Measurements from ENCODE around the gene MACROD2.
"Not testable (repeated sequence)": the region's sequence is repeated elsewhere in the genome, so short reads cannot be mapped to it uniquely, and the experiment has no call there.

MACROD2 gene

DNA sequence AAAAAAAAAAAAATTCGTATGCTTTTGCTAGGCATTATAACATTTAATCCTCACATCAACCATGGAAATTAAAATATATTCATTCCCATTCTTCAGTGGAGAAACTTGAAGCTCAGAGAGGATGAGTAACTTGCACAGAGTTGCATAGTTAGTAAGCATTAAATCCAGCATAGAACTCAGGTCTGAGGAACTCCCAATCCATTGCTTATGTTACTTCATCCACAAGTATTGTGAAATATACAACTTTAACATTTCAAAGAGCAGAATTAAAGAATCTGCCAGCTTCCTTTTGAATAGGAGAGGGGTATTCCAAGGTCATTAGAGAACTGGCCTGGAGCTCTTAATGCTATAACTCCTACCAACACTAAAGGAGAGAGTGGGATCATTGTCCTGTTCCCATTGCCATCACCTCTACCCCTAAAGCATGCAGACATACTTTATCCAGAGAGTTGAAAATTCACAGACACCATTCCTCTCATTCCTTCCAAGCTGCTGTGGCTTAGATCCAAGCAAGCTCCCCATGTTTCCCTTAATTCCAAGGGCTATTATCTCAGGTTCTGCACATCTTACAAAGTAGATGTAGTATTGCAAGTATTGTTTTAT, 250.2 kb downstream of the MACROD2 start:
- in situ Hi-C loops (cut with HindIII; ENCODE audit: low sequenced_read_pairs) = no loop called here

DNA sequence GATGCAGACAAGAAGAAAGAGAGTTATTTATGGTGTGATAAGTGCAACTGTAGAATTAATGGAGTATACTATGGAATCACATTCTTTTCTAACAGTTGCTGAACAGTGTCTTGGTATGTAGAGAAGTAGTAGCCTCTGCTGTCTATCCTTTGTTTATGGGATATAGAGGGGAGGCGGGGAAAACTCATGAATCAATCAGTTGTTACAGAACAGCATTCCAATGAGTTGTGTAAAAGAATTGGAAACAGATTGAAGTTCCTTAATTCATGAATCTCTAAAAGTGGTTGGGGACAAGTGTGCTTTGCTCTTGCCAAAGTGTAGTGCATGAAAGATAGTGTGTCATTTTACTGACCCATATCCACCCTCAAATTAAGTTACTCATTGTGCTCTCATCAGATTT, 264.4 kb downstream of the MACROD2 start:
- in situ Hi-C loops (cut with HindIII; ENCODE audit: low sequenced_read_pairs) = no loop called here

DNA sequence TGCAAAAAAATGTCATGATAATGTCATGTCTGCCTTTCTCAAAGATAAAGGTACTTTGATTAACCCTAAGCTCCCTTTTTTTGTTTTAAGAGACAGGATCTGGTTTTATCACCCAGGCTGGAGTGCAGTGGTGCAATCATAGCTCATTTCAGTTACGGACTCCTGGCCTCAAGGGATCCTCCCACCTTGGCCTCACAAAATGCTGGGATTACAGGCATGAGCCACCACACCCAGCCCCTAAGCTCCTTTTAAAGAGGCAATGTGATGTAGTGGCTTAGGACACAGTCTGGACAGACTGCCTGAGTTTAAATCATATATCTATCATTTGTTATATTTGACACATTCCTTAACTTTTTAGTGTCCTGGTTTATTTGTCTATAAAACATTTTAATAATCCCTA, 265.1 kb downstream of the MACROD2 start:
- in situ Hi-C loops (cut with HindIII; ENCODE audit: low sequenced_read_pairs) = no loop called here

DNA sequence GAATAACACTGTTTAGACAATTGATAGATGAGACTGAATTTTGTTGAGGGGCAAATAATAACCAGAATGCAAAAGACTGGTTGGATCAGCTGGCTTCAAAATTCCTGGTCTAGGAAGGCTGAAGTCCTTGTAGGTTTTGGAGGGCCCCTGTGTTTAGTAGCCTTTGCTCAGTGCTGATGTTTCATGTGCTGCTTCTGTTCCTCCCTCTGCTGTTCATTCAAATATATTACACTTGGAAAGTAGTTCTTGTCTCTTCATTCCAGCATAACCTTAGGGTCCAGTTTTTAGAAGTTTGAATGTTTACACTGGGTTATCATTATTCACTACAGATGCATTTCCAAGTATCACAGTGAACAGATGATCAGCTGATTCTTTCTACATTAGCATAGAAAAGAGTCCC, 269.6 kb downstream of the MACROD2 start:
- in situ Hi-C loops (cut with HindIII; ENCODE audit: low sequenced_read_pairs) = no loop called here

DNA sequence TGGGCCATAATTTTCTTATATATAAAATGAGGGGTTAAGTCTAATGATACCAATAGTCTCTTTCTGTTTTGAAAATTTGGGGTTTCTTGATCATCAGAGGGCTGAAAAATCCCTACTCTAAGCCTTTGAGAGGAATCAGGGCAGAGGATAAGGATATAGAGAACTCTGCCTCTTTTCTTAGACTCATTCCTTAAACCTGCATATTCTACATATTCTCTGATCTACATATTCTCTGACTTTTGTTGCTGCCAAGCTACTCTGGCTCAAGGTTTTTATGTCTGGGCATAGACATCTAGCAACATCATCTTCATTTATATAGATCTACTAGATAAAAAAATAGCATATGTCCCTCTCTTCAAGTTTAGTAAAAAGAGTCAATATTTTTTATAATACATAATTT, 270.9 kb downstream of the MACROD2 start:
- in situ Hi-C loops (cut with HindIII; ENCODE audit: low sequenced_read_pairs) = no loop called here

DNA sequence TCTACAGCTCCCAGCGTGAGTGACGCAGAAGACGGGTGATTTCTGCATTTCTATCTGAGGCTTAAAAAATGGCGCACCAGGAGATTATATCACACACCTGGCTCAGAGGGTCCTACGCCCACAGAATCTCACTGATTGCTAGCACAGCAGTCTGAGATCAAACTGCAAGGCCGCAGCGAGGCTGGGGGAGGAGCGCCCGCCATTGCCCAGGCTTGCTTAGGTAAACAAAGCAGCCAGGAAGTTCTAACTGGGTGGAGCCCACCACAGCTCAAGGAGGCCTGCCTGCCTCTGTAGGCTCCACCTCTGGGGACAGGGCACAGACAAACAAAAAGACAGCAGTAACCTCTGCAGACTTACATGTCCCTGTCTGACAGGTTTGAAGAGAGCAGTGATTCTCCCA, 275.4 kb downstream of the MACROD2 start:
- in situ Hi-C loops (cut with HindIII; ENCODE audit: low sequenced_read_pairs) = not testable (repeated sequence)

DNA sequence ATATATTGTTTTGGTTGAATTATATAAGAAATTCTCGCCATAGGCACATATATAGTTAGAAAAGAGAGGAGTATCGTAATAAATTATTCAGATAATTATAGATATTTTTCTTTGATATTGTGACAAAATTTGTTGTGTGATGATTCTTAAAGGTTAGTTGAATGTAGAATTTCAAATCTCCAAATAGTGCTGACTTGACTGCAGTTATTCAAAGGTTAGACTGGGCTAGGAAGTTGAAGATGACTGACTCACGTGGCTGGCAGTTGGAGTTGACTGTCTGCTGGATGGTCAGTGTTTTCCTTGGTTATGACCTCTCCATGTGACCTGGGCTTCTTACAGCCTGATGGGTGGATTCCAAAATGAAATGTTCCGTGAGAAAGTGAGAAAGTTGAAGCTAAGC, 286.8 kb downstream of the MACROD2 start:
- in situ Hi-C loops (cut with HindIII; ENCODE audit: low sequenced_read_pairs) = no loop called here

DNA sequence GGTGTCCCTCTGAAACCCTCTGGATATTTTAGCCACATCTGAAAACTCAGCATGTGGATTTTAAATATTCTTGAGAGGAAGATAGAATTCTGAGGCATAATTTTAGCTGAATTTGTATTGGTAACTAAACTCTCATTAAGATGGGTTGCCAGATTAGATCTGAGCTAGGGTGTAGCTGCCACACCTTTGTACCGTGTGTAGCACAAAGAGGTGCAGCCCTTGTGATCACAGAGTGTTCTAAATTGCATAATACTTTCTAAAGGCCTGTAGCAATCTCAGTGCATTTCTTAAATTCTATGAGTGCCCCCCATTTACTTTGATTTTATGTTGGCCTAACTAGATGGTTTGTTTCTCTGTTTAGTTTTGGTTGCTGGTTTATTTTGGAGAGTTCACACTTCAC, 289.1 kb downstream of the MACROD2 start:
- in situ Hi-C loops (cut with HindIII; ENCODE audit: low sequenced_read_pairs) = no loop called here

DNA sequence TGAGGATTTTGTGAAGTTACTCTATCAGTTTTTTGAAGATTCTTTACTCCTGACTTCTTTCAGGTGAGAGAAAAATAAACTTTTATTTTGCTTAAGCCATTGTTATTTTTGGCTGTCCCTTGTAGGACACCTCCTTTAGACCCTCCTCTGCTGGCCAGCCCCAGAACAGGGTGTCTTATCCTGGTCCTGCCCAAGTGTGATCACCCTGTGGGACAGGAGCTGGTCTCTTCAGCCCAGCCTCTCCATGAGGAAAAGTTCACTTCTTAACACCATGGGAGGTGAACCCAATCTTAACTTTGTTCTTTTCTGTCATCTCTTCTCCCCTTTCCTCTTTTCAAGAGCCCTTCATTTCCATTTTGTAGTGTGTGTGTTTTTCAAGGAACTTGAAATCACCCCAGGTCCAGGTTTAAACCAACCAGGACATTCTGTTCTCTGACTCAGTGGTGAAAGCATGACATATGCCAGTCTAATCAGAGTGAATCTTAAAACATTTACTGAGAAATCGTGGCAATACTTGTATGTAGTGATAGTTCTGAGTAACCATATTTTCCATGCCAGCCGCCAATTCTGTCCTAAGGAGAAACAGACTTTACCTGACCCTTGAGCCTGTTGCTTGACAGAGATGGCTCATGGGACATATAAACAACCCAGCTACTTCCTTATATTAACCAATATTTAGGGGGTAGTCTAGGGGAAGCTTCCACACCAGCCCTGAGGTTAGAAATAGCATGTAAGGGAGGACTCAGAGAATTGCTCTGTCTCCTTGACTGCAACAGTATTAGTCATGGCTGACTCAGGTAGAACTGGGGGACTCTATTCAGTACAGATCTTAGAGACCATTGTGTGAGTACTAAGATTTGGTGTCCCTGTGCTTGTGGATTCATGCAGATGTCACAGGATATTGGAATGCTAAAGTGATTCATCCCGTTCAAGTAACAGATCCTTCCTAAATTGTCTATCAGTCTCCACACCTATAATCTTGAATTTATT, 293.3 kb downstream of the MACROD2 start:
- in situ Hi-C loops (cut with HindIII; ENCODE audit: low sequenced_read_pairs) = no loop called here

DNA sequence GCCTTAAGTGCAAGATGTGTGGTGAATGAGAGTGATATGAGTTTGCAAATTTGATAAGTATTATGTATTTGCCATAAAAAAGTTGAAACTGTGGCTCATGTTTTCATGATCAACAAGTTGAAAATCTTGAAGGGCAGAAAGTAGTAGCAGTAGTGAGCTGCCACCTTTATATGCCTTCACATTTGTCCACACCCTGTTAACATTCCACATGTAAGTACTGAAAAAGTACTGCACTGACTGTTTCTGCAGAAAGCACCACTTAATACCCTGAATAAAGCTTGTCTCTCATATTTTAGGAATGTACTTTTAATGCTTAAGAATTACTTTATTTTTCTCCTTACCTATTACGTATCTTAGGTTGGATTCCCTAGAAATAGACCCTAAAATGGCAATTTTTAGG, 296.2 kb downstream of the MACROD2 start:
- in situ Hi-C loops (cut with HindIII; ENCODE audit: low sequenced_read_pairs) = no loop called here

DNA sequence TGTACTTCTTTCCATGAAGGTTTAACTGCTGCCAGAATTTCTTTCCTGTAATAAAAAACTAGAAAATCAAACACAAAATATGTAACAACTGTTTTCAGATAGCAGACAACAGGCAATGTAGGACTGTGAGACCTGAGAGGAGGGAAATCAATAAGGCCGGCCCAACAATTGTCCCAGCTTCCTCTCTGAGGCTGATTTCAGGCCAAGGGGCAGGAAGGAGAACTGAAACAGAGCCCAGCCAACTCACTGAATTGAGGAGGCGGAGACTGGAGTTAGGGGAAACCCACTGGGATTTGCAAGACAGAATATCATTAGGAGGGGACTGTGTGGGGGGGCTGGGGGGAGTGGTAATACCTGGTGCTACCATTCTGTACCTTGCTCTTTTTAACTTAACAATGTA, 299.9 kb downstream of the MACROD2 start:
- in situ Hi-C loops (cut with HindIII; ENCODE audit: low sequenced_read_pairs) = no loop called here

DNA sequence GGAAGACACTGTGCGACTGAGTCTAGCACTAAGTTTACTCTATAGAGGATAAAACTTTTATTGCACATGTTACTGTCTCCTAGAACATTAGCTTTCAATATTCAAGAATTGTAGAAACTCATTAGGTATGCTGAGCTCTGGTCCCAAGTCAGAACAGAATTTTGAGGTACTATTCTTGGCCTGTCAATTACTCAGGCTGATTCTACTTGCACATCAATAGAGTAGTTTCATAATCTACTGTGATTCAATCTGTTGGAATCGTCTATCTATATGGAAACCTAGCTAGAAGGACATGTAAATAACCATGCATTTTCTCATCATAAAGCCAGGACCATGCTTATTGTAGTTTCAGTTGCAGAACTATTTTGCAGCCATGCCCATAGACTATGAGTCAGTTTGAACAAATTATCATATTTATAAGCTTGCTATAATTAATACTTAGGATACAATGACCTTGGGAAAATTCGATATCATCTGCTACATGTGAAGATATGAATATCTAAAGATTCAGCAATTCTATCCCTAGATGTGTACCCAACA, 300.5 kb downstream of the MACROD2 start:
- in situ Hi-C loops (cut with HindIII; ENCODE audit: low sequenced_read_pairs) = no loop called here

DNA sequence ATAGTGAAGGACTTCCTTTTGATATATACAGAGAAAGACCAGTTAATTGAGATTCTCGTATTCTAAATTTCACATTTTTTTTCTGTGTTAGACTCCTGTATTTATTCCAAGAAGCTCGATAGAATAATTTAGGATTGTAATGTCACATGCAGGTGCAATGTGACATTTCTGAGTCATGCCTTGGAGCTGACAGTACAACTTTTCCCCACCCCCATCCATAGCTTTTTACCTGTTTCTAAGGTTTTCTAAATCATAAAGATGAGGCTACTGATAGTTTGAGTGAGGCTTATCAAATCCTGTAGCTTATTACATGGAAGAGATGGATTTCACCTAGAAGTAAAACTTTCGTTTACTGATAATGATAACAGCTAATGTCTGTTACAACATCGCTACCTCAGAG, 304.5 kb downstream of the MACROD2 start:
- in situ Hi-C loops (cut with HindIII; ENCODE audit: low sequenced_read_pairs) = no loop called here

DNA sequence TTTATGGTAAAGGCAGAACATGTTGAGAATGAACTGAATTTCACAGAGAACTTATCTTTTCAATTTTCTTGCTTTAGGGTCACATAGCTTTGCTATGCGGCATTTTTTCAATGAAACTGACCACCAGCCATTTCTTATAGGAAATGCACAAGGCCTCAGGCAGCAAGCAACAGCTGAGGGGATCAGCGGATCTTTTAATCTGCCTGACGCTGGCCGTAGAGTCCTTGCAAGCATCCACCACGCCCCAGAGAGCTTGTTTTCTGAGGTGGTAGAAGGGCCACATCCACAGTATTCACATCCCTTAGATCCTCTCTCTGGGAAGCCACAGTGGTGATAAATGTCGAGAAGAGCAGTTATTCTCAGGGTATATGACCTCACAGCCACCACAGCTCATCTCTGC, 307.8 kb downstream of the MACROD2 start:
- in situ Hi-C loops (cut with HindIII; ENCODE audit: low sequenced_read_pairs) = no loop called here

DNA sequence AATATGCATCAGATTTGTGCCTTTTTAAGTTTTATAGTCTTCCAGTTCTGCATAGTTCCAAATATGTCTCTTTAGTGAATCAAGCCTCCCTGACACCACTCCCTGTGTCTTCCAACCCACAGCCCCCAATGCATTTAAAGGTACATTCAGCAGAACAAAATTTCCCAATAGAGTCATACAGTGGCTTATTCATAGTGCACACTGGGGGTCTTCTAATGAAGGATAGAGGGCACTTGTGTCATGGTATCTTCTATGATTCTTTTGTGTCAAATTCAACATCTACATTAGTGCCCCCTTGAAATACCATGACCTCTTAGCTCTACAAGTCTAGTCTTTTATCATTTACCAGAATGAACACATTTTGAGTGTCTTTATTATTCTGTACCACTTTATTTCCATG, 308.3 kb downstream of the MACROD2 start:
- in situ Hi-C loops (cut with HindIII; ENCODE audit: low sequenced_read_pairs) = no loop called here

DNA sequence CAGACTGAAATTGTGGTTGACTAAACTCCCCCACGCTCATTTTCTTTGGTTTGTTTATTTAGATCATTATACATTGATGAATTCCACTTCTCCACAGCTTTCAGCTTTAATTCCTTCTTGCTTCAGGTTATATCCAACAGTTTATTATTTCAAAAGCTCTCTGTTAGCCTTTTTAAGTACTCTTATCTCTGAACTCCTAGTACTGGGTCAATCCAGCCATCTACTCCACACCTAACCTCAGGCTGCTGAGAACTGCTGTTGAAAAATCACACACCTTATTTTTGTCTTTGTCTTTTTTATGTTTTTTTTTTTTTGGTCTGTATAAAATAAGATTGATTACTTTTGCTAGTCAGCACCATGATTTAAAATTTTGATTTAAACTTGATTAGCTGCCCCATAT, 309.2 kb downstream of the MACROD2 start:
- in situ Hi-C loops (cut with HindIII; ENCODE audit: low sequenced_read_pairs) = no loop called here

DNA sequence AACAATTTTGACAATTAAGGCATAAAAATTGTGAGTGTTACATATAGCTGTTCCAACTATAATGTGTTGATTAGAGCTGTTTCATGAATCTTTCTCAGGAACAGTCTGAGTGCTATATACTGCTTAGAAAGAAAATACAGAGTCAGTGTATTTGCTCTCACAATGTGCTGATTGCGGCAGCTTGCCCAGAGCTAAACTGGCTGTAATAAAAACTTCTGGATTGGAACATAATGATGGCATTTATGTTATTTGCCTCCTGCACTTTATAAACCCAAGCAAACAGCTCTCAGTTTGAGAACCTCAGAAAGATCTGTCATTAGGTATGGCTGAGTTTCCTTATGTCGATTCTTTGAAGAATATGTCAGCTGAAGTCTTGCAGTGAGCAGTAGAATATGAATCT, 312.6 kb downstream of the MACROD2 start:
- in situ Hi-C loops (cut with HindIII; ENCODE audit: low sequenced_read_pairs) = no loop called here

DNA sequence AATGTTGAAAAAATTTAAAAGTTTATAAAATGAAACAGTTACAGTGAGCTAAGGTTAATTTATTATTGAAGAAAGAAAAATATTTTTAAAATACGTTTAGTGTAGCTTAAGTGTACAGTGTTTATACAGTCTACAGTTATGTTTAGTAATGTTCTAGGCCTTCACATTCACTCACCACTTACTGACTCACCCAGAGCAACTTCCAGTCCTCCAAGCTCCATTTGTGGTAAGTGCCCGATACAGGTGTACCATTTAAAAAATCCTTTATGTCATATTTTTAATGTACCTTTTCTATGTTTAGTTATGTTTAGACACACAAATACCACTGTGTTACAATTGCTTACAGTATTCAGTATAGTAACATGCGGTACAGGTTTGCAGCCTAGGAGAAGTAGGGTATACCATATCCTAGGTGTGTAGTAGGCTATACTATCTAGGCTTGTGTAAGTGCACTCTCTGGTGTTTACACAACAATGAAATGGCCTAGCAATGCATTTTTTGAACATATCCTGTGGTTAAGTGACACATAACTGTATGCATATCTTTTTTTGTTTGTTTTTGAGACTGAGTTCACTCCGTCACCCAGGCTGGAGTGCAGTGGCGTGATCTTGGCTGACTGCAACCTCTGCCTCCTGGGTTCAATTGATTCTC, 315.8 kb downstream of the MACROD2 start:
- in situ Hi-C loops (cut with HindIII; ENCODE audit: low sequenced_read_pairs) = no loop called here

DNA sequence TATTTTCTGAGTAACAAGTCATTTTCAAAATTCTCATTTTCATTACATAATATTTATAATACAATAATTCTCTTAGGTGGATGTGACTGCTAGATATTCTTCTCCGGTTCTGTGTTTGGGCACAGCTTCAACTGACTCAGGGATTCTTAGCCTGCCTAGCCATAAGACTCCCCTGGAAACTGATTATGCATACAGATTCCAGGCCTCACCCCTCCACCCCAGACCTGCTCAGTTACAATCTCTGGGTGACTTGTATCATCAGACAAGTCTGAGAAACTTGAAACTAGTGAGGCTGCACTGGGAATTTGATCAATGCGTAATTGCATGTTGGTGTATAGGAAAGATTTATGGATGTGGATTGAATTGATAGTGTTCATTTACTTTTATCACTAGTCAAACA, 316.7 kb downstream of the MACROD2 start:
- in situ Hi-C loops (cut with HindIII; ENCODE audit: low sequenced_read_pairs) = no loop called here

DNA sequence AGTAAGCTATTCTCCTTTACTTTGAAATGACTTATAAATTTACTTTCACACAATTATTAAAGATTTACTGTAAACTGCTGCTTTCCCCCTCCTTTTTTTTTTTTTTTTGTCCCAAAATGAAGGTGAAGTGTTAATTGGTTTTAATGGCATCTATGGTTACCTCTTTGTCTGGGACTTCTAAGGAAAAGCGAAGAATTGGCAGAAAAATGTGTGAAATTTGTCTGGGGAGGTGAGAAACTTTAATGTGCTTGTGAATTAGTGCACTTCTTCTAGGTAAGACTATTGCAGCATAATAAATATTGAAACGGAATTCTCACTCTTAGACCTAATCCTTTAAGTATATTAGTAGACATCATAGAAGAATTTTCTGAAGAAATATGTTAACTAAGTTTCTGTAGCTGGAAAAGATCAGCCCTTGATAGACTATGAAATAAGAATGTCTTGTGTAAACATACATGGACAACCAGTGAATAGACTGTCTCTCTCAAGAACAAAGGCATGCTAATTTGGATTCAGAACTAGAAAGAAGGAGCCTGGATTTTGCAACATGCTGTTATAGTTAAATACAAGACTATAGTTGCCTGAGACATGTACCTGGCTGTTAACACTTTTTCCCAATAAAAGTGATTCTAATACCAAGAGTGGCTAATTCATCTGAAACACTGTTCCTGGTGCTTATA, 318.2 kb downstream of the MACROD2 start:
- in situ Hi-C loops (cut with HindIII; ENCODE audit: low sequenced_read_pairs) = no loop called here

DNA sequence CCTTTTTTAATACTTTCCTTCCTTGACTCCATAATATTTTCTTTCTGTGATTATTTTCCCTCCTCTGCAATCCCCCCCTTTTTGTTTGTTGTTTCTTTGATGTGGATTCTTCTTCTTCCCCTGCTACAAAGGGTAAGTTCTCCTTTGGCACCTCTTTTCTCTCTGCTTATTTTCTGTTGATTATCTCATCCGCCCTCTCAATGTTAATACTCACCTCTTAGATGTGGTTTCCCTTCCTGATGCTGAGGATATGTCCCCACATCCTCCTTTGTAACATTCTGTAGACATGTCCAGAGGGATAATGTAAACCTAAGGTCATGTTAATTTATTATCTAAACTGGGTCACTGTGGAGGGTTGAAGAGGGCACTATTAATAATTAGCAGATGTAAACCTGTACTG, 324.4 kb downstream of the MACROD2 start:
- in situ Hi-C loops (cut with HindIII; ENCODE audit: low sequenced_read_pairs) = no loop called here
